ENCODE data around the gene RNU6-1.

GRCh38 chr15:67833710-67834511 is 5.9 kb downstream of the RNU6-1 start:
- TF ChIP-seq POLR2A (IDR thresholded peaks at IDR 0.05), result no peak
- TF ChIP-seq, protein P1, sequence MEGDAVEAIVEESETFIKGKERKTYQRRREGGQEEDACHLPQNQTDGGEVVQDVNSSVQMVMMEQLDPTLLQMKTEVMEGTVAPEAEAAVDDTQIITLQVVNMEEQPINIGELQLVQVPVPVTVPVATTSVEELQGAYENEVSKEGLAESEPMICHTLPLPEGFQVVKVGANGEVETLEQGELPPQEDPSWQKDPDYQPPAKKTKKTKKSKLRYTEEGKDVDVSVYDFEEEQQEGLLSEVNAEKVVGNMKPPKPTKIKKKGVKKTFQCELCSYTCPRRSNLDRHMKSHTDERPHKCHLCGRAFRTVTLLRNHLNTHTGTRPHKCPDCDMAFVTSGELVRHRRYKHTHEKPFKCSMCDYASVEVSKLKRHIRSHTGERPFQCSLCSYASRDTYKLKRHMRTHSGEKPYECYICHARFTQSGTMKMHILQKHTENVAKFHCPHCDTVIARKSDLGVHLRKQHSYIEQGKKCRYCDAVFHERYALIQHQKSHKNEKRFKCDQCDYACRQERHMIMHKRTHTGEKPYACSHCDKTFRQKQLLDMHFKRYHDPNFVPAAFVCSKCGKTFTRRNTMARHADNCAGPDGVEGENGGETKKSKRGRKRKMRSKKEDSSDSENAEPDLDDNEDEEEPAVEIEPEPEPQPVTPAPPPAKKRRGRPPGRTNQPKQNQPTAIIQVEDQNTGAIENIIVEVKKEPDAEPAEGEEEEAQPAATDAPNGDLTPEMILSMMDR (IDR thresholded peaks at IDR 0.05), result peak in 1 of 3 donors; percentile 25

Measured in ovary (tissue), 3 donors.